ENCODE results near the gene THAP4.

THAP4 gene

GRCh38 chr2:241562269-241562891 lies 74.6 kb downstream of the THAP4 start:
- DNase-seq, result no peak

DNA sequence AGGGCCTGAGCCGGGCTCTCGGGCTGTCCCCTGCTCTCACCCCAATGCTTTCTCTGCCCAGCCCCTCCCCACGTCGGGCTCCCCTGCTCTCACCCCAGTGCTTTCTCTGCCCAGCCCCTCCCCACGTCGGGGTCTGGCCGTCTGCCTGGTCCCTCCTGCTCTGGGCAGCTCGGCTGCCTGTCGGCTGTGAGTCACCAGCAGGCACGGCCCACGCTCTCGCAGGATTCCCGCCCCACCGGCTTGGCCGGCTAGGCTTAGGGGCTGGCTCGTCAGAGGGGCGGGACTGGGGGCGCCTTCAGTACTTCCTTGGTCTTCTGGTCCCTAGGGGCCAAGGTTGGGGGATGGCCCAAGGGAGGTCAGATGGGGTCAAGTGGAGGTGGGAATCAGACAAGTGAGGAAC lies 75.1 kb downstream of the THAP4 start:
- no peak for DNase-seq

GRCh38 chr2:241560883-241561474 lies 76.0 kb downstream of the THAP4 start:
- DNase-seq, result no peak

DNA sequence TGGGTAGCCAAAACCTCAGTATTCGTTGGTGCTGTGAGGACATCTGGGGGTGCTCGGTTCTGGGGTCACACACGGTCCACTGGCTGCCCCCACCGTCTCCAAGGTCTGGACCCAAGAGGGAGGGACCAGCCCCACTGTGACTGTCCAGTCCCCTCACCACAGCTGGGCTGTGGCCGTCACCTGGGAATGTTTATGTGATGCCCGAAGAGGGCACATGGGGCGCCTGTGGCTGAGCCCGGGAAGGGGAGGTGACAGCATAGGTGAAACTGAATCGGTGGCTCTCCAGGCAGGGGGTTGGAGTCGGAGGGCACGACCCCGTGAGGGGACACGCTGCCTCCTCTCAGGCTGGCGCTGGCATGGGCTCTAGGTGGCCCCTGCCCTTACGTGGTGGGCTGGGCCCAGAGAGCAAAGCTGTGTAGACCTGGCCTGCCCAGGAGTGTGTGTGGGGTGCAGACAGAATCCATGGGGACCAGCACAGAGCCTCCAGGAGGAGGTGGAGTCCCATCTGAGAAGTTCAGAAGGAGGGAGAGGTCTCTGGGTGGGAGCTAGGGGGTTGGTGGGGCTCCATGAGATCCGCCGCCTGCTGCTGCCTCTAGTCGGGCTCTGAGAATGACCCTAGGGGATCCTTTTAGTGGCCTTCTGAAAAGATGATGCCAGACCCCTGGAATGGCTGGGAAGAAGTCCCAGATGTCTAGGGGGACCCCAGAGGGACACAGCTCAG lies 76.6 kb downstream of the THAP4 start:
- no peak for DNase-seq

DNA sequence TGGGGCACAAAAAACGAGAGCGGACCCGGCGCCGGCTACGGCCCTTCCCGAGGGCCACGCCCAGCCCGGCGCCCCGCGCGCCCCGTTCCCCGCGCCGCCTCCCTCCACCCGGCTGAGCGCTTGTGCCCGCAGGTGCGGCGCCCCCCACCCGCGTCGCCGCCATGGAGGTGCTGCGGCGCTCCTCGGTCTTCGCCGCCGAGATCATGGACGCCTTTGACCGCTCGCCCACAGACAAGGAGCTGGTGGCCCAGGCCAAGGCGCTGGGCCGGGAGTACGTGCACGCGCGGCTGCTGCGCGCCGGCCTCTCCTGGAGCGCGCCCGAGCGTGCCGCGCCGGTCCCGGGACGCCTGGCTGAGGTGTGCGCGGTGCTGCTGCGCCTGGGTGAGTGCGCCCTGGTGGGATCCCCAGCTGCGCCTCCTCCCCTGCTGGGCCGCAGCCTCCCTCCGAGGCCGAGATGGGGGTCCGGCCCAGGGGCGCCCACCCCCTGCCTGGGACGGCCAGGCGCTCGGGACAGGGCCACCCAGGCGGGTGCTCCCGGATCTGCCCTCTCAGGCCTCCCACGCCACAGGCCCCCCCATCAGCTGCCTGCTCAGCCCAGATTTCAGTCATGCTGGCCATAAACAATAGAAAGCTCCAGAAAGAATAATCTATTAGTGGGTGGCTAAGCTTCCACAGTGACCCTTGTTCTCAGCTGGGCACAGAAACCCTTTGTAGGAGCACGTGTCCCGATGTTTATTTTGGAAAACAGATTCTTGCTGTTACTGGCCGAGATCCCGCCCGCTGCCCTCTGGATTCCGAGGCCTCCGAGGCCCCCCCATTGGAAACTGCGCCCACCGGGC lies 77.4 kb downstream of the THAP4 start:
- no peak for DNase-seq

DNA sequence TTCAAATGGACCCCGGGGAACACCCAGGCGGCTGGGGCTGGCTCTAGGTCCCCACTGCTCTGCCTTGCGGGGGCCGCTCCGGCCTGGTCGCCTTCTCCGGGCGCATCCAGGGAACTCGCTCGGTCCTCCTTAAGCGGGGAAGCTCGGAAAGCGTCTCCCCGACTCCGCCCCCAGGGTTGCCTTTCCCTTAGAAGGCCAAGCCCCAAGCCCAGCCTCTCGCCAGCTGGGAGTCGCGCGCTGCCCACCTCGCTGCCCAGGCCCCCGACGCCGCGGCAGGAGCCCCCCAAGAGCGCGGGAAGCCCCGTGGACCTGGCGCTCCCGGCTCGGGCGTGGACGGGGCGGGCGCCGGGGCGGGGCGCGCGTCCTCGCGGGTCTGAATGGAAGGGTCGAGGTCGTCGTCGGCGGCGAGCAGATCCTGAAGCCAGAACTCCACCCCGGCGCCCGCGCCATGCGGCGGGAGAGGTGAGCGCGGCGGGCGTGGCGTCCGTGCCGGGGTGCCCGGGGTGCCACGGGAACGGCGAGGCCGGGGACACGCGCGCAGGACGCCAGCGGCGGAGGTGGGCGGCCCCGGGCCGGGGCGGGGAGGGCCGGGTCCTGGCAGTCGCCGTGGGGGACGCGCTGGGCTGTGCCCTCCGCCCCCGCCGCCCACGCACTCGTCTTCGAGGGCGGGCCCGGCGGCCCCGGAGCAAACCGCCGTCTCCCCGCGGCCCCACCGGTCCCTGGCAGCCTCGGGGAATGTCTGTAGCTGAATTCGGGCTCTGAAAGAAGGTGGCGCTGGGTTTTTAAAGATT lies 78.2 kb downstream of the THAP4 start, which contains the start of gene BOK:
Gene BOK (plus strand): TSS at position 214 of the 791 bp plus-strand sequence. CDS start 739 bp downstream, outside the sequence.
- DNase-seq, result no peak

DNA sequence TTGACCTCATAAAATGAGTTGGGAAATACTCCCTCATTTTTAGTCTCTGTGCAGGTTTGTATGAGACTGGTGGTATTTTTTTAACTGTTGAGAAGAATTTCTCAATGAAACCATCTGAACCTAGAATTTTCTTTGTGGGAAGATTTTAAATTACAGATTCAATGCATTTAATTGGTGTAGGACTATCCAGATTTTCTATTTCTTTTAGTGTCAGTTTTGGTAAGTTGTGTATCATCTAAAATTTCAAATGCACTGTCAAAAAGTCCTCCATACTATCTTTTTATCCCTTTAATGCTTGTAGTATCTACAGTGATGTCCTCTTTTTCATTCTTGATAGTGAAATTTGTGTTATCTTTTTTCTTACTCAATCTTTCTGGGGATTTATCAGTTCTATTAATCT lies 80.2 kb downstream of the THAP4 start:
- DNase-seq, result no peak

DNA sequence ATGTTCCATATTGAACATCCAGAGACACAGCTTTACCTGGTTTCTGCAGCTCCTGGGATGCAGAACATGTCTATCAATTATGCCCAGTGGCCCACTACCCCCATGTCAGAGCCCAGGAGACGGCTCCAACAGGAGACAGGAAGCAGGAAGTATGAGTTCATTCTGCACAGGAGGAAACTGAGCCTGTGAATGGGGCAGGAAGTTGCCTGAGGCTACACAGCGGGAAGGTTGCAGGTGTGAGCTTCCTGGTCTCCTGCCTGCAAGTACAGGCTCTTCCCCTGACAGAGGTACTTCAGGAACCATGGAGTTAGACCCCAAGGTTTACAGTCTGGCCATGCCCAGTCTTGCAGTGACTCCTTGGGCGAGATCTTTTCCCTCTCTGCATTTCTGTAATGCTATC lies 81.2 kb downstream of the THAP4 start:
- DNase-seq, result no peak

DNA sequence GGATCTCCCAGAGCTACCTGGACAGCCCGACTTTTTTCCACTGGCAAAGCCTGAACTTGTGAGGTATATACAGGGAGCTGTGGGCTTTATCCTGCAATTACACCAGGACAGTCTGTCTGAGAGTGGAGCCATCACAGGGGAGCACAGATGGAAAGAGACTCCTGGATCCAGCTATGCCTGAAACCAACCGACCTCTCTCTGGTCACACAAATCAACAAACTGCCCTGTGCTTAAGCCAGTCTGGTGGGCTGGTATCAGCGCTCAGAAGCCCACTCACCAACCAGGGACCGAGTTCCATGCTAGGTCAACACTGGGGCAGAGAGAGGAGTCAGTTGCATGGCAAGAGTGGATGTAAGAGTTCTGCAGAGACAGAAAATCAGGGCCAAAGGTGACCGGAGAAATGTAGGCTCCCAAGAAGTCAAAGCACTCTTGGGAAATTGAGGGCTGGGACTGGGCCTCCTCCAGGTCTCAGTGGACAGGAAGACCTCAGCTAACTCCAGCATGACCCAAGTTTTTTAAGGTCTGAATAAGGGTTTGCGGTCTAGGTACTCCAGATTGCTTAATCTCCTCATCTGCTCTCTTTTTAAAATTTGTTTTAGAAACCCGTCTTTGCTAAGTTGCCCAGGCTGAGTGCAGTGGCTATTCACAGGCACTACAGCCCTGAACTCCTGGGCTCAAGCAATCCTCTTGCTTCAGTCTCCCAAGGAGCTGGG lies 82.2 kb downstream of the THAP4 start:
- no peak for DNase-seq

GRCh38 chr2:241553981-241554380 lies 83.0 kb downstream of the THAP4 start:
- DNase-seq, result no peak

DNA sequence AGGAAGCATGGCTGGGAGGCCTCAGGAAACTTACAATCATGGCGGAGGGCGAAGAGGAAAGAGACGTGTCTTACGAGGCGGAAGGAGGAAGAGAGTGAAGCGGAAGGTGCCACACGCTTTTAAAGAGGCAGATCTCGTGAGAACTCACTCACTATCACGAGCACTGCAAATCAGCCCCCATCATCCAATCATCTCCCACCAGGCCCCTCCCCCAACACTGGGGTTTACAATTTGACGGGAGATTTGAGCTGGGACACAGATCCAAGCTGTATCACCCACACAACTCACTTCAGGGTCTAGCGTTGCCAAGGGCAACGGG lies 83.5 kb downstream of the THAP4 start:
- no peak for DNase-seq

GRCh38 chr2:241551998-241552737 lies 84.8 kb downstream of the THAP4 start:
- DNase-seq, result no peak

- DNase-seq, result no peak
These were observed 85.4 kb downstream of the THAP4 start for GRCh38 chr2:241551599-241551997.

- DNase-seq, result no peak
These were observed 86.1 kb downstream of the THAP4 start for GRCh38 chr2:241550616-241551580.

DNA sequence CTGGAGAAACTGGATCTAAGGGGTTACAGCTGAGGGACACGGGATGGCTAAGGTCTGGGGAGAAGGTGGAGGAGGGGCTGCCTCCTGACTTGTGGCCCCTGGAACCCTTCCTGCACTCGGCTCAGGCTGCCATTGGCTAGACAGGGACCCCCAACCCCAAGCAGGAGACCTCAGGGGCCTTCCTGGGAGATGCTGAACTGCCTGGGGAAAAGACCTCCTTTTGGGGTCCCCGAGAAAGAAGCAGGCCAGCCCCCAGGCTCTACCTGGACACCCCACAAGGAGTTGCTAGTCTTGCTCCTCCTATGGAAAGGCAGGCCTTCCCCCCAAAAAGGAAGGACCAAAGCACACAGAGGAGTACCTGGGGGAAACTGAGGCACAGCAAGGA lies 88.5 kb downstream of the THAP4 start:
- DNase-seq, result no peak

DNA sequence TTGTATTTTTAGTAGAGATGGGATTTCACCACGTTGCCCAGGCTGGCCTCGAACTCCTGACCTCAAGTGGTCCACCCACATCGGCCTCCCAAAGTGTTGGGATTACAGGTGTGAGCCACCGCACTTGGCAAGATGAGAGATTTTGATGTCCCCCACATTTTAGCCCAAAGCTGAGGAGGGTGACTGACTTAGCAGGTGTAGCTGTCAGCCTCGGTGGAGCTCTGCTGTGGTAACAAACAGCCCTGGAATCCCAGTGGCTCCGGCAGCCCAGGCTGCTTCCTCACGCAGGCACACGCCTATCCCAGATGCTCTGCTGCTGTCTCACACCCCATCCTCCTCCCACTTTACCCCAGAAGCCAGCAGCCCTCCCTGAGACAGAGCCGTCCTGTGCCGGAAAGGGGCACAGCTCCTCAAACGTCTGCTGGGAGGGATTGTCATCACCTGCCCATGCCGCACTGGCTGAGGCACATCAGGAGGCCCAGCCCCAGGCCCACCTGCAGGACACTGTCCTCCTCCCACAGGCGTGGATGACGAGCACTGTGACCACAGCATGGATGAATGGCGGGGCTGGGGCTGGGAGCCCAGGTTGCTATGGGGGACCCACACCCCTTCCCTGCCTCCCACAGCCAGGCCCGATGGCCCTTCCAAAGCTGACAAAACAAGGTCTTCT lies 89.0 kb downstream of the THAP4 start:
- DNase-seq, result no peak

GRCh38 chr2:241546771-241547498 lies 90.0 kb downstream of the THAP4 start:
- no peak for DNase-seq

All from hematopoietic multipotent progenitor cell treated with erythropoietin and hydrocortisone succinate and interleukin-3 and kit ligand, for 6 days (in vitro differentiated cells).